Occipital lobe (tissue), 2 donors: ENCODE results near the gene NKAP. TPM values are rescaled to one million over a fixed set of nuclear protein-coding genes. Genes with fewer than 3 reads are reported as not detected.
A peak's percentile ranks its signal among the peaks of the same experiment; 100 is the strongest.
"Not testable (repeated sequence)": the region's sequence is repeated elsewhere in the genome, so short reads cannot be mapped to it uniquely, and the experiment has no call there.

ENCODE experiments used
- DNase-seq: peaks from one replicate; lab custom pipeline; 2025; lab: John Stamatoyannopoulos, UW
- total RNA-seq: library from RNA; depleted of rRNA; stranded (reverse); fragments of >200 nt; gene quantifications from one replicate; pipeline ENCODE4 v1.2.3, GENCODE V29; 2014

The NKAP gene
- total RNA-seq, 1 donor from 2014 or later, result 8.9 TPM

GRCh38 chrX:119941336-119941735, 2.2 kb downstream of the NKAP start:
- DNase-seq, result no peak

- DNase-seq, result no peak
Measured at GRCh38 chrX:119935215-119935874, 8.2 kb downstream of the NKAP start.

GRCh38 chrX:119922391-119922790, 21.2 kb downstream of the NKAP start:
- DNase-seq, result not testable (repeated sequence)

- no peak for DNase-seq
Measured at GRCh38 chrX:119919835-119920585, 23.5 kb downstream of the NKAP start.

GRCh38 chrX:119917877-119918276, 25.7 kb downstream of the NKAP start:
- DNase-seq, result no peak

- no peak for DNase-seq
Measured at GRCh38 chrX:119916310-119916709, 27.2 kb downstream of the NKAP start.

- DNase-seq, result no peak
Measured at GRCh38 chrX:119900976-119901375, 42.6 kb downstream of the NKAP start.

GRCh38 chrX:119899125-119899524, 44.4 kb downstream of the NKAP start:
- no peak for DNase-seq

GRCh38 chrX:119895843-119896326, 47.7 kb downstream of the NKAP start, which contains the start of gene AKAP14:
Gene AKAP14, plus strand, starts transcription at chrX:119895893. Its CDS starts 7,331 bp downstream, at chrX:119903224.
- no peak for DNase-seq

- not testable (repeated sequence) for DNase-seq
Measured at GRCh38 chrX:119891961-119892692, 51.4 kb downstream of the NKAP start.

GRCh38 chrX:119890626-119891025, 52.9 kb downstream of the NKAP start:
- not testable (repeated sequence) for DNase-seq

GRCh38 chrX:119887721-119888425, 55.7 kb downstream of the NKAP start:
- no peak for DNase-seq

GRCh38 chrX:119885554-119886428, 57.8 kb downstream of the NKAP start:
- no peak for DNase-seq

- DNase-seq, result no peak
Measured at GRCh38 chrX:119880552-119881437, 62.8 kb downstream of the NKAP start.

GRCh38 chrX:119880076-119880475, 63.5 kb downstream of the NKAP start:
- DNase-seq, result no peak

GRCh38 chrX:119878740-119879139, 64.8 kb downstream of the NKAP start:
- no peak for DNase-seq

- peak; percentile 84 for DNase-seq
Measured at GRCh38 chrX:119871599-119872395, 71.8 kb downstream of the NKAP start, which contains the start of the genes NDUFA1 and RNF113A. Gene NDUFA1, plus strand, starts transcription at chrX:119871832. Its CDS starts 80 bp downstream, at chrX:119871912. Gene RNF113A, minus strand, starts transcription at chrX:119871733. Its CDS starts 120 bp downstream, at chrX:119871613.

- no peak for DNase-seq
Measured at GRCh38 chrX:119871245-119871598, 72.3 kb downstream of the NKAP start.
